Breast epithelium (tissue), 4 donors: ENCODE results near the gene BRDT. TPM values are rescaled to one million over a fixed set of nuclear protein-coding genes. Genes with fewer than 3 reads are reported as not detected.

Experiments used
- DNase-seq, 2 donors: peaks; one replicate each; pipeline ENCODE4 v3.0.0-alpha.2; 2019; ENCODE audit warnings: low spot score in 2 of 2
- H3K27ac ChIP-seq, 2 donors: fragments of 200-600 bp; sonication (generic) in 1 of 2; one replicate each; pipeline ENCODE4 v1.5.1; 2016 to 2019; ENCODE audit warnings: mild to moderate bottlenecking in 1 of 2
- H3K27me3 ChIP-seq, 2 donors: fragments of 200-600 bp; sonication (generic) in 1 of 2; one replicate each; pipeline versions ENCODE4 v1.5.1 to v1.6.0; 2017 to 2019; ENCODE audit warnings: control low read depth in 1 of 2, mild to moderate bottlenecking in 1 of 2
- H3K36me3 ChIP-seq: fragments of 200-600 bp; one replicate; pipeline ENCODE4 v1.5.1; 2019
- H3K4me1 ChIP-seq, 2 donors: fragments of 200-600 bp; sonication (generic); one replicate each; pipeline ENCODE4 v1.5.1; 2016 to 2019; ENCODE audit warnings: control low read depth in 1 of 2
- H3K4me3 ChIP-seq, 3 donors: fragments of 200-600 bp; sonication (generic); 1 replicate in 2 of 3; 2 replicates in 1 of 3; pipeline ENCODE4 v1.5.1; 2016 to 2019; ENCODE audit warnings: mild to moderate bottlenecking in 3 of 3, moderate library complexity in 2 of 3
- H3K9me3 ChIP-seq, 2 donors: fragments of 200-600 bp; sonication (generic) in 1 of 2; one replicate each; pipeline ENCODE4 v1.5.1; 2016 to 2019; ENCODE audit warnings: control low read depth in 1 of 2
- POLR2A ChIP-seq: fragments of 450-650 bp; IDR thresholded peaks from one replicate; pipeline ENCODE4 v1.6.1; 2016; ENCODE audit warnings: antibody characterized with exemption, mild to moderate bottlenecking, moderate library complexity
- POLR2AphosphoS5 ChIP-seq, 3 donors: sonication (generic); formaldehyde crosslinking; IDR thresholded peaks; one replicate each; pipeline ENCODE4 v1.6.1; 2017; ENCODE audit warnings: antibody characterized with exemption in 3 of 3
- intact Hi-C: fragments of 100-400 bp; cut with DNase I; formaldehyde crosslinking; loops from one replicate; pipeline ENCODE4 v1.15.1; 2023; ENCODE audit warnings: low total_unique reads
- total RNA-seq, 3 donors: library from RNA; depleted of rRNA; stranded (reverse); fragments of >200 nt; gene quantifications; one replicate each; pipeline ENCODE4 v1.1.0, GENCODE V29; 2016
- TF ChIP-seq, protein P1 (sequence below), 3 donors: fragments of 450-650 bp; IDR thresholded peaks; one replicate each; pipeline ENCODE4 v1.5.1; 2016 to 2017; ENCODE audit warnings: antibody characterized with exemption in 3 of 3, mild to moderate bottlenecking in 3 of 3, moderate library complexity in 3 of 3

The BRDT gene
- total RNA-seq, 3 donors from 2014 or later, result 0.29 TPM; not detected in 2

DNA sequence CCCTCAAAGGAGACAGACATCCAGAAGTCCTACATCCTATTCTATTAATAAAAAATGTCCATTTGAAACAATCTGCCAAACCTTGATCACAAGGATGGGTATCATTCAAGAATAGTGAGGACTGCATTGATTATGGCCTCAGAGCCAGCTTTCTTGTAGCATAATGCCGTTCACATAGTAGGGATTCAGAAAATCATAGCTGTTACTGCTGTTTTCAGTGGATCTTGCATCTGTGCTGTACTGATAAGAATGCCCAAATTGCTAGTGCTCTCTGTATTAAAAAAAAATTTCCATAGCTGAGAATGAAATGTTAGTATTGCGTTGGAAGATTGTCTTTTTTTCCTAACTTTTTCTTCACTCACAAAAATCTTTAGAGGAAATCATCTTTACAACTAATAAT lies 19.1 kb downstream of the BRDT start:
- Histone ChIP-seq H3K9me3 (no peaks in the 10 kb centered on the region), H3K27me3 (no peaks in the 10 kb centered on the region), H3K4me1 (no peaks in the 10 kb centered on the region), H3K27ac (no peak overlapping the region), H3K4me3 (no peak overlapping the region), H3K36me3 (no peaks in the 10 kb centered on the region)
- DNase-seq, result no peak
- intact Hi-C loops, result no loop called here
- TF ChIP-seq POLR2A (no peak), POLR2AphosphoS5 (IDR thresholded peaks at IDR 0.05) (no peak)
- TF ChIP-seq, protein P1, sequence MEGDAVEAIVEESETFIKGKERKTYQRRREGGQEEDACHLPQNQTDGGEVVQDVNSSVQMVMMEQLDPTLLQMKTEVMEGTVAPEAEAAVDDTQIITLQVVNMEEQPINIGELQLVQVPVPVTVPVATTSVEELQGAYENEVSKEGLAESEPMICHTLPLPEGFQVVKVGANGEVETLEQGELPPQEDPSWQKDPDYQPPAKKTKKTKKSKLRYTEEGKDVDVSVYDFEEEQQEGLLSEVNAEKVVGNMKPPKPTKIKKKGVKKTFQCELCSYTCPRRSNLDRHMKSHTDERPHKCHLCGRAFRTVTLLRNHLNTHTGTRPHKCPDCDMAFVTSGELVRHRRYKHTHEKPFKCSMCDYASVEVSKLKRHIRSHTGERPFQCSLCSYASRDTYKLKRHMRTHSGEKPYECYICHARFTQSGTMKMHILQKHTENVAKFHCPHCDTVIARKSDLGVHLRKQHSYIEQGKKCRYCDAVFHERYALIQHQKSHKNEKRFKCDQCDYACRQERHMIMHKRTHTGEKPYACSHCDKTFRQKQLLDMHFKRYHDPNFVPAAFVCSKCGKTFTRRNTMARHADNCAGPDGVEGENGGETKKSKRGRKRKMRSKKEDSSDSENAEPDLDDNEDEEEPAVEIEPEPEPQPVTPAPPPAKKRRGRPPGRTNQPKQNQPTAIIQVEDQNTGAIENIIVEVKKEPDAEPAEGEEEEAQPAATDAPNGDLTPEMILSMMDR (IDR thresholded peaks at IDR 0.05), result no peak

DNA sequence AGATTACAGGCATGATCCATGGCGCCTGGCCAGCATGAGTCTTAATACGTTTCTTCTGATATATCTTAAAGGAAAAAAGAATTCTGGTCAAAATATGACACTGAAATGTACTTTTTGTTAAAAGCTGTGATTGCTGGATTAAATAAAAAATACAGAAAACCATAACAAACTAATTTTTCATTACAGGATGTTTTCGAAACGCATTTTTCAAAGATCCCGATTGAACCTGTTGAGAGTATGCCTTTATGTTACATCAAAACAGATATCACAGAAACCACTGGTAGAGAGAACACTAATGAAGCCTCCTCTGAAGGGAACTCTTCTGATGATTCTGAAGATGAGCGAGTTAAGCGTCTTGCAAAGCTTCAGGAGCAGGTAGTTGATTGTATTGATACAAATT lies 30.2 kb downstream of the BRDT start:
- Histone ChIP-seq H3K27ac (no peak overlapping the region), H3K4me1 (no peaks in the 10 kb centered on the region), H3K27me3 (no peaks in the 10 kb centered on the region), H3K36me3 (no peaks in the 10 kb centered on the region), H3K4me3 (no peak overlapping the region), H3K9me3 (no peaks in the 10 kb centered on the region)
- TF ChIP-seq POLR2A, result no peak
- TF ChIP-seq, protein P1 (IDR thresholded peaks at IDR 0.05), result no peak
- TF ChIP-seq POLR2AphosphoS5 (IDR thresholded peaks at IDR 0.05), result no peak
- no peak for DNase-seq
- intact Hi-C loops, result no loop called here

DNA sequence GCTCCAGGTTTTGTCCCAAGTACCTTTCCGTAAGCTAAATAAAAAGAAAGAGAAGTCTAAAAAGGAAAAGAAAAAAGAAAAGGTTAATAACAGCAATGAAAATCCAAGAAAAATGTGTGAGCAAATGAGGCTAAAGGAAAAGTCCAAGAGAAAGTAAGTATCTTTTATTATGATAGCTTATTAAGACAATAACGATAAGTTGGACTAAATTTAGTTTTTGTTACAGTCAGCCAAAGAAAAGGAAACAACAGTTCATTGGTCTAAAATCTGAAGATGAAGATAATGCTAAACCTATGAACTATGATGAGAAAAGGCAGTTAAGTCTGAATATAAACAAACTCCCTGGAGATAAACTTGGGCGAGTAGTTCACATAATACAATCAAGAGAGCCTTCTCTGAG lies 31.5 kb downstream of the BRDT start:
- H3K27me3 ChIP-seq, result no peaks in the 10 kb centered on the region
- no peaks in the 10 kb centered on the region for H3K36me3 ChIP-seq
- no peak overlapping the region for H3K27ac ChIP-seq
- no peaks in the 10 kb centered on the region for H3K4me1 ChIP-seq
- H3K4me3 ChIP-seq, result no peak overlapping the region
- TF ChIP-seq, protein P1 (IDR thresholded peaks at IDR 0.05), result no peak
- TF ChIP-seq POLR2AphosphoS5 (IDR thresholded peaks at IDR 0.05), result no peak
- no peak for TF ChIP-seq POLR2A
- intact Hi-C loops, result no loop called here
- no peaks in the 10 kb centered on the region for H3K9me3 ChIP-seq
- no peak for DNase-seq

DNA sequence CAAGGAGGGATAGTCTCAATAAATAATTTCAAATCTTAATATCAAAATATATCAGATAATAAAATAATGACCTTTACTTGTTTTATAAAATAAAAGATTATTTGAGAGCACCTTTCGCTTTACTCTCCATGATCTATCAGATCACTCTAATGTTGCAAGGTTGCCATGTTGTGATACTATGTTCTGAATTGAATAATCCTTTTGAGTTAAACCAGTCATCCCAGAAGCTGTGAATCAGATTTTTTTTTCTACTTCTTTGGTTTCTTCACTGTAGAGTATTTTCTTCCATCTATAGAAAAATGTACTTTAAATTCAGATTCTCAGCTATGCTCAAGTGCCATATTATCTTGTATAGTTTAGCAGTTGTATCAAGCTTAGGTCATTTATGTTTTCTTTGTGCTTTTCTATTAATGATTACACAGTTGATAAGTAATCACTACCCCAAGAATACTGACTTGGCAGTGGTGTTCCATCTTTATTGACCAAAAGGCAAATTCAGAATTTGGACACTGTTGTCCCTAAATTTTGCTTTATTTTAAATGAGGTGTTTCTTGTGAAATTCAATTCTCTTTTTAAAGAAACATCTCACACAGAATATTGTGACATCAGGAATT lies 32.9 kb downstream of the BRDT start:
- Histone ChIP-seq H3K36me3 (no peaks in the 10 kb centered on the region), H3K4me1 (no peaks in the 10 kb centered on the region), H3K27me3 (no peaks in the 10 kb centered on the region), H3K9me3 (no peaks in the 10 kb centered on the region), H3K4me3 (no peak overlapping the region), H3K27ac (no peak overlapping the region)
- TF ChIP-seq, protein P1 (IDR thresholded peaks at IDR 0.05), result no peak
- TF ChIP-seq POLR2A (no peak), POLR2AphosphoS5 (IDR thresholded peaks at IDR 0.05) (no peak)
- intact Hi-C loops, result no loop called here
- no peak for DNase-seq

DNA sequence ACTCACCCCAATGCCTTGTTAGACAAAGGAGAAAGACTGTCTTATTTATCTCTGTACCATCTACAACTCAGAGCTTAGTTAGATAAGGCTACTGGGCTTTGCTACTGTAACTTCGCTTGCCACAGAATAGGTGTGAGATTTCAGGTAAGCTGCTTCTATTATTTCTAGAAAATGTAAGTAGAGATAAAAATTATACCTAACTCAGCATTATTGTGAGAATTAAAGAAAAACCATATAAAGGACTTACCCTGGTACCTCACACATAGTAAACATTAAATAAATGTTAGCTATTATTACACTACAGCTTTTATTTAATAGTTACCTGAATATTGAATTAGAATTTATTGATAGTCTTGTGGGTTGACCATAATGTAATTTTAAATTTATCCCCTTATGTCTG lies 44.1 kb downstream of the BRDT start:
- DNase-seq, result no peak
- H3K27ac ChIP-seq, result no peak overlapping the region
- no peaks in the 10 kb centered on the region for H3K36me3 ChIP-seq
- intact Hi-C loops, result no loop called here
- no peaks in the 10 kb centered on the region for H3K27me3 ChIP-seq
- no peak for TF ChIP-seq POLR2AphosphoS5 (IDR thresholded peaks at IDR 0.05)
- TF ChIP-seq POLR2A, result no peak
- TF ChIP-seq, protein P1 (IDR thresholded peaks at IDR 0.05), result no peak
- H3K4me1 ChIP-seq, result no peaks in the 10 kb centered on the region
- no peaks in the 10 kb centered on the region for H3K9me3 ChIP-seq
- no peak overlapping the region for H3K4me3 ChIP-seq
